ENCODE data around the gene CRISP1. TPM values are rescaled to one million over a fixed set of nuclear protein-coding genes. Genes with fewer than 3 reads are reported as not detected.
"Not testable (repeated sequence)": the region's sequence is repeated elsewhere in the genome, so short reads cannot be mapped to it uniquely, and the experiment has no call there.

The CRISP1 gene
- total and polyA plus RNA-seq, 9 donors: not detected

GRCh38 chr6:49898904-49899566, 32.7 kb upstream of the CRISP1 start:
- no peak overlapping the region for H3K27ac ChIP-seq
- TF ChIP-seq, protein P1, sequence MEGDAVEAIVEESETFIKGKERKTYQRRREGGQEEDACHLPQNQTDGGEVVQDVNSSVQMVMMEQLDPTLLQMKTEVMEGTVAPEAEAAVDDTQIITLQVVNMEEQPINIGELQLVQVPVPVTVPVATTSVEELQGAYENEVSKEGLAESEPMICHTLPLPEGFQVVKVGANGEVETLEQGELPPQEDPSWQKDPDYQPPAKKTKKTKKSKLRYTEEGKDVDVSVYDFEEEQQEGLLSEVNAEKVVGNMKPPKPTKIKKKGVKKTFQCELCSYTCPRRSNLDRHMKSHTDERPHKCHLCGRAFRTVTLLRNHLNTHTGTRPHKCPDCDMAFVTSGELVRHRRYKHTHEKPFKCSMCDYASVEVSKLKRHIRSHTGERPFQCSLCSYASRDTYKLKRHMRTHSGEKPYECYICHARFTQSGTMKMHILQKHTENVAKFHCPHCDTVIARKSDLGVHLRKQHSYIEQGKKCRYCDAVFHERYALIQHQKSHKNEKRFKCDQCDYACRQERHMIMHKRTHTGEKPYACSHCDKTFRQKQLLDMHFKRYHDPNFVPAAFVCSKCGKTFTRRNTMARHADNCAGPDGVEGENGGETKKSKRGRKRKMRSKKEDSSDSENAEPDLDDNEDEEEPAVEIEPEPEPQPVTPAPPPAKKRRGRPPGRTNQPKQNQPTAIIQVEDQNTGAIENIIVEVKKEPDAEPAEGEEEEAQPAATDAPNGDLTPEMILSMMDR (IDR thresholded peaks at IDR 0.05): no peak
- TF ChIP-seq POLR2A (IDR thresholded peaks at IDR 0.05) (no peak), EP300 (IDR thresholded peaks at IDR 0.05) (no peak)
- intact Hi-C loops (cut with DNase I): no loop called here

GRCh38 chr6:49895553-49895952, 29.2 kb upstream of the CRISP1 start:
- H3K4me1 ChIP-seq (ENCODE audit: insufficient read depth); H3K4me3 ChIP-seq; H3K27me3 ChIP-seq; H3K27ac ChIP-seq; intact Hi-C loops (cut with DNase I); H3K9me3 ChIP-seq; DNase-seq; H3K36me3 ChIP-seq: not testable (repeated sequence)

More at GRCh38 chr6:49898904-49899566, 32.7 kb upstream of the CRISP1 start:
- H3K9me3 ChIP-seq: no peaks in the 10 kb centered on the region
- no peaks in the 10 kb centered on the region for H3K36me3 ChIP-seq
- H3K4me3 ChIP-seq: no peak overlapping the region
- no peak for DNase-seq
- no peaks in the 10 kb centered on the region for H3K4me1 ChIP-seq (ENCODE audit: insufficient read depth)
- no peaks in the 10 kb centered on the region for H3K27me3 ChIP-seq

DNA sequence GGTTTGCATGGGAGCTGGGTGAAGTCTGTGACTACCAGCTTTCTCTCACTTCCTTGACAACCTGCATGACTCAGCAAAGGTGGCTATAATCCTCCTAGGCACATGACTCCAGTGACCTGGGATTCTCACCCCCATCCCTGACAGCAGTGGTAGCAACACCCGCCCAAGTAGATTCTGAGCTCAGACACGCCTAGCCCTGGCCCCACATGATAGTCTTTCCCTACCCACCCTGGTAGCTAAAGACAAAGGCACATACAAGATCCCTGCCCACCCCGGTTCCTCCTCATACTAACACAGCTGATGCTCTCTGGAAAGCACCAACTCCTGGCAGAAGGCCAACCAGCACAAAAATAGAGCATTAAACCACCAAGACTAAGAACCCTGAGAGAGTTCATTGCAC, 25.9 kb upstream of the CRISP1 start:
- Histone ChIP-seq H3K4me3 (no peak overlapping the region), H3K36me3 (no peaks in the 10 kb centered on the region), H3K9me3 (no peaks in the 10 kb centered on the region), H3K27me3 (no peaks in the 10 kb centered on the region), H3K27ac (no peak overlapping the region), H3K4me1 (ENCODE audit: insufficient read depth) (no peaks in the 10 kb centered on the region)
- intact Hi-C loops (cut with DNase I): no loop called here
- WGBS, 3 donors: 58 to 85% (median 83%) methylated on average over 3 of the region's 3 CpGs
- TF ChIP-seq, protein P1 (IDR thresholded peaks at IDR 0.05): no peak
- no peak for TF ChIP-seq EP300 (IDR thresholded peaks at IDR 0.05)
- no peak for TF ChIP-seq POLR2A (IDR thresholded peaks at IDR 0.05)
- no peak for DNase-seq

GRCh38 chr6:49890988-49891387, 24.7 kb upstream of the CRISP1 start:
- 16 to 28% (median 26%) methylated on average over 7 of the region's 7 CpGs for WGBS, 3 donors
- Histone ChIP-seq H3K9me3 (no peaks in the 10 kb centered on the region), H3K27ac (no peak overlapping the region), H3K4me3 (no peak overlapping the region), H3K27me3 (no peaks in the 10 kb centered on the region), H3K4me1 (ENCODE audit: insufficient read depth) (no peaks in the 10 kb centered on the region), H3K36me3 (no peaks in the 10 kb centered on the region)
- TF ChIP-seq, protein P1 (IDR thresholded peaks at IDR 0.05): no peak
- no peak for TF ChIP-seq POLR2A (IDR thresholded peaks at IDR 0.05)
- TF ChIP-seq EP300 (IDR thresholded peaks at IDR 0.05): no peak
- intact Hi-C loops (cut with DNase I): no loop called here
- no peak for DNase-seq

DNA sequence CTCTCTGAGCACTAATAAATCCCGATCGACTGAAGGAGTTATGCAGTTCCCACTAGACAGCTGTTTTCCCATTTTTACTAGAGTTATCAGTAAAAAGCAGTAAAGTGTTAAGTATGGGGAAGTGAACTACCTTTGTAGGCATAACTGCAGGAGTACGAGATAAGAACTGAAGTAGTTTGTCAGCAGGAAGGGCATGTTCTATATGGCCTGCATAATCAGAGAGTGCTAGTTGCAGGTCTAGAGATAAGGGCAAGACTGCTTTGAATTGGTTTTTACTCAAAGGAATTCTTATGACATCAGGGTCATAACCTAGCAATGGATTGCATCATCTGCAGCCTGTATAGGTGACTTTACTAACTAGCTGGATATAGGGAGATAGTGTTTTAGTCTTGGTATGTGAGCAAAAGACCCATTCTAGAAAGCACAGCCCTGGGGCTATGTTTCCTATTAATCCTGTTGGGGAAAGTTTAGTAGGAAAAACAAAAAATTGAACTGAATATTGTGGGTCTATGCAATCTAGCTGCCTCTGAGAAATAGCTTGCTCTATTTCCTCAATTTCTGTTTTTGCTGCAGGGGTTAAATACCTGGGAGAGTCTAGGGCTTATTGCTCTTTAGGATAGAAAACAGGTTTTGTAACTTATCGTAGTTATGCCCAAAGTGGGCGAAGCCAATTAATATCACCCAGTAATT, 22.6 kb upstream of the CRISP1 start:
- H3K9me3 ChIP-seq: no peaks in the 10 kb centered on the region
- H3K27me3 ChIP-seq: no peaks in the 10 kb centered on the region
- no peak for TF ChIP-seq EP300 (IDR thresholded peaks at IDR 0.05)
- TF ChIP-seq, protein P1 (IDR thresholded peaks at IDR 0.05): no peak
- TF ChIP-seq POLR2A (IDR thresholded peaks at IDR 0.05): no peak
- WGBS, 3 donors: 74 to 78% (median 75%) methylated on average over 5 of the region's 5 CpGs
- H3K4me1 ChIP-seq (ENCODE audit: insufficient read depth): no peaks in the 10 kb centered on the region
- intact Hi-C loops (cut with DNase I): no loop called here
- no peak overlapping the region for H3K27ac ChIP-seq
- no peaks in the 10 kb centered on the region for H3K36me3 ChIP-seq
- no peak for DNase-seq
- H3K4me3 ChIP-seq: no peak overlapping the region
